Measurements from ENCODE around the gene RAVER1.

GRCh38 chr19:10285393-10285792, 47.9 kb downstream of the RAVER1 start:
- TF ChIP-seq CTCF (IDR thresholded peaks at IDR 0.05 in 8 of 11, conservative IDR thresholded peaks at IDR 0.05 in 3 of 11) (no peak), POLR2A (IDR thresholded peaks at IDR 0.05) (no peak), POLR2AphosphoS5 (IDR thresholded peaks at IDR 0.05) (peak in 1 of 3 donors; percentile 34)
